ENCODE measurements around the gene SCARF2. TPM values are rescaled to one million over a fixed set of nuclear protein-coding genes. Genes with fewer than 3 reads are reported as not detected.
"Not testable (repeated sequence)": the region's sequence is repeated elsewhere in the genome, so short reads cannot be mapped to it uniquely, and the experiment has no call there.

The SCARF2 gene
- total RNA-seq, 4 donors from 2014 or later: 9.4 to 17.9 (median 12.3) TPM

- TF ChIP-seq, protein P1, sequence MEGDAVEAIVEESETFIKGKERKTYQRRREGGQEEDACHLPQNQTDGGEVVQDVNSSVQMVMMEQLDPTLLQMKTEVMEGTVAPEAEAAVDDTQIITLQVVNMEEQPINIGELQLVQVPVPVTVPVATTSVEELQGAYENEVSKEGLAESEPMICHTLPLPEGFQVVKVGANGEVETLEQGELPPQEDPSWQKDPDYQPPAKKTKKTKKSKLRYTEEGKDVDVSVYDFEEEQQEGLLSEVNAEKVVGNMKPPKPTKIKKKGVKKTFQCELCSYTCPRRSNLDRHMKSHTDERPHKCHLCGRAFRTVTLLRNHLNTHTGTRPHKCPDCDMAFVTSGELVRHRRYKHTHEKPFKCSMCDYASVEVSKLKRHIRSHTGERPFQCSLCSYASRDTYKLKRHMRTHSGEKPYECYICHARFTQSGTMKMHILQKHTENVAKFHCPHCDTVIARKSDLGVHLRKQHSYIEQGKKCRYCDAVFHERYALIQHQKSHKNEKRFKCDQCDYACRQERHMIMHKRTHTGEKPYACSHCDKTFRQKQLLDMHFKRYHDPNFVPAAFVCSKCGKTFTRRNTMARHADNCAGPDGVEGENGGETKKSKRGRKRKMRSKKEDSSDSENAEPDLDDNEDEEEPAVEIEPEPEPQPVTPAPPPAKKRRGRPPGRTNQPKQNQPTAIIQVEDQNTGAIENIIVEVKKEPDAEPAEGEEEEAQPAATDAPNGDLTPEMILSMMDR (IDR thresholded peaks at IDR 0.05): no peak
- DNase-seq (ENCODE audit: low spot score): no peak
- ATAC-seq (ENCODE audit: low FRiP score): no peak
Measured at GRCh38 chr22:20419664-20419951, 18.0 kb downstream of the SCARF2 start.

DNA sequence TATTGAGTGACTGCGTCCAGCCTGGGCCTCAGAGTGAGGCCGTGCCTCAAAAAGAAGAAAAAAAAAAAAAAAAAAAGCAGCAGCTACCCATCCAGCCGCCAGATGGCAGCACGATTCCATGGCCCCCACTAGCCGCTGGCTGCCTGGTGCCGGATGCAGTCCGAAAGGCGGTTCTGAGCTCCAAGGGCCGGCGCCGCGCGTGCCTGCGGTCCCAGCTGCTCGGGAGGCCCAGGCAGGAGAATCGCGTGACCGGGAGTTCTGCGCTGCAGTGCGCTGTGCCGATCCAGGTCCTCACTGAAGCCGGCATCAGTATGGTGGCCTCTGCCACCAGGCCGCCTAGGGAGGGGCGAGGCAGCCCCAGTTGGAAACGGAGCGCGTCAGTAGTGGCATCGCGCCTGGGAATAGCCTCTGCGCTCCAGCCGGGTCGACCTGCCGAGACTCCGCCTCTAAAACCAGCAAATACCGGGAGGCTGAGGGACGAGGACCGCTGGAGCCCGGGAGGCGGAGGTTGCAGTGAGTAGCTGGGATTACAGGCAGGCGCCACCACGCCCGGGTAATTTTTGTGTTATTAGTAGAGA lies 19.3 kb downstream of the SCARF2 start:
- no peak for DNase-seq (ENCODE audit: low spot score)
- TF ChIP-seq, protein P1 (IDR thresholded peaks at IDR 0.05): no peak

GRCh38 chr22:20415699-20416098 lies 21.9 kb downstream of the SCARF2 start:
- not testable (repeated sequence) for DNase-seq (ENCODE audit: low spot score); ATAC-seq (ENCODE audit: low FRiP score)

More for the DNA sequence above, 19.3 kb downstream of the SCARF2 start:
- ATAC-seq (ENCODE audit: low FRiP score): peak; percentile 75

- not testable (repeated sequence) for DNase-seq (ENCODE audit: low spot score); ATAC-seq (ENCODE audit: low FRiP score)
Measured at GRCh38 chr22:20415241-20415640, 22.4 kb downstream of the SCARF2 start.

DNA sequence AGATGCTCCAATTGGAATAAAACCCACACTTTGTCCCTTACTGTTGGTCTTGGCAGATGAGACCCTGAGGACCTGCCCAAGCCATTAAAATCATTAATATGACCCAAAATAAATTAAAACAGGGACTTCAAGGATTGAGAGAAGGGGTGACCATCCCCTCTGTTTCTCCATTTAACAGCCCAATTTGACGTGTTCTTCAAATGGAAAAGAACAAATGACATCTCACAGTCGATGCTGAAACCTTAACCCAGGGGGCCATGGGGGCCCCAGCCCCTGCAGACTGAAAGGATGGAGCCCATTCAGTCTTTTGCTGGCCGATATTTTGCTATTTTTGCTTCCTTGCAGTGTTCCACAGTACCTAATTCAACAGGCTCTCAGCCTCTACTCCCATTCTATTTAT lies 23.2 kb downstream of the SCARF2 start:
- ATAC-seq (ENCODE audit: low FRiP score): no peak
- TF ChIP-seq, protein P1 (IDR thresholded peaks at IDR 0.05): no peak
- DNase-seq (ENCODE audit: low spot score): no peak

DNA sequence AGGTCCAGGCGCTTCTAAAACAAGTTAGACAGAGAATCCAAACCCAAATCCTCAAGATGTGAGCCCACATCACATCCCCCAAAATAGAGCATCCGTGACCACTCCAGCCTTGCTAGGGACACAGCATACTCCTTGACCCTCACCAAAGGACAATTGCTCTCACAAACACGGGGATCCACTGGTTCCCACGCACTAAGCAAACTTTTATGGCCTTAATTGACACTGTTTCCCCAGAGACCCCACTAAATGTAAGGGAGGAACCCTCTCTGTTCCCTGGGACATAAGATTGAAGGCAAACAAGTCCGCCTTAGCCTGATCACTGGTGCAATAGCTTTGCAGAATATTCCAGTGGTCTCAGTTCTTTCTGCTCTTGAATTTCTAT lies 23.6 kb downstream of the SCARF2 start:
- no peak for ATAC-seq (ENCODE audit: low FRiP score)
- no peak for DNase-seq (ENCODE audit: low spot score)
- TF ChIP-seq, protein P1 (IDR thresholded peaks at IDR 0.05): no peak

DNA sequence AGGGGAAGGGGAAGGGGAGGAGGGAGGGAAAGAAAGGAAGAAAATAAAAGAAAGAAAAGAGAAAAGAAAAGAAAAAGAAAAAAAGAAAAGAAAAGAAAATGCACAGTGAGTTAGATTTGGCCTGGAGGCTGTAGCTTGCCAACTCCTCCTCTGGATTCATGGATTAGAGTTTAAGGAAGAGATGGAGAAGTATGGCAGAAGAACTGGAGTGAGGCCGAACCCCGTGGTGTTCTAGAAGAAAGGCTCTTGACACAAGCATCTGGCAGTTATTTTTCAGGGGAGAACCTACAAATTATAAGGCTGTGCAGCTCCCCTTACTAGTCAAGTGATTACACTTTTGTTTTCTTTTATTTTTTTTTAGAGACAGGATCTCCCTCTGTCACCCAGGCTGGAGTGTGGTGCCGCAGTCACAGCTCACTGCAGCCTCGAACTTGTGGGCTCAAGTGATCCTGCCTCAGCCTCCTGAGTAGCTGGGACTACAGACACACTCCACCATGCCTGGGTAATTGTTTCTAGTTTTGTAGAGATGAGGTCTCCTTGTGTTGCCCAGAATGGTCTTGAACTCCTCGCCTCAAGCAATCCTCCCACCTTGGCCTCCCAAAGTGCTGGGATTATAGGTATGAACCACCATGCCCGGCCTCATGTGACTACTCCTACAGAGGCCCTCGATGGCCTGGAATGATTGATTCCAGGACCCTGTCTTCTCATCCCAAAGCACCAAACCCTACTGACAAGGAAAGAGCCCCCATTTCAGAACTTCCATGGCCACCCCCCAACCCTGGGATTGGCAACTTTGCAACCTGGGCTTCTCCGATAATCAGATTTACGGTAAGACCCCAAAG lies 24.2 kb downstream of the SCARF2 start:
- TF ChIP-seq, protein P1 (IDR thresholded peaks at IDR 0.05): no peak

DNA sequence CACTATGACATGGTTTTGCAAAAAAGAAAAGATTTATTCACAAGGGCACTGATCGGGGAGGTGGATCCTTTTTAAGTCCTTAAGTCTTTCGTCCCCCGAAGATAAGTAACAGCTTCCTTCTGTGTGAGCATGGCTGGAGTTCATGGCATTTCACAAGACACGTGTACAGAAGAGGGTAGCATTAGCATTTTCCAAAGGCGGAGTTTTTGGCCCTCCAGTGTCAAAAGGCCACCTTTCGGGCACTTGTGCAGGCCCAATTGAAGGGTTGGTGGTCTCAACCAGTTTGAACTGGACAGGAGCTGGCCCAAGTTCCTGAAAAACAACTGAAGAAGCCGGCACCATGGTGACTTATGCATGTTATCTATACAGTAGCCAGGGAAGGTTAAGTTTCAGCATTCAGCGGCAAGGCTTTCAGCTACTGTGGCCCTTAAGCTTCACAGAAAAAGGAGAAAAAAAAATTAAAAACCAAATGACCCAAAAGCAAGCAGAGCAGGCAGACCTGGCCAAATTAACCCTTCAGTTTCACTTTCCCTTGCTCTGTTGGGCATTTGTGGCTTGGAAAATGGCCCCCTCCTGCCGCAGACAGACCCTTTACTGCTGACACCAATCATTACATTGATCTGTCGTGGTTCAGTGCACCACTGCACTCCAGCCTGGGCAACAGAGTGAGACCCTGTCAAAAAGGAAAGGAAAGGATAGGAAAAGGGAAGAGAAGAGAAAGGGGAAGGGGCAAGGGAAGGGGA lies 25.0 kb downstream of the SCARF2 start:
- TF ChIP-seq, protein P1 (IDR thresholded peaks at IDR 0.05): no peak
- DNase-seq (ENCODE audit: low spot score): no peak
- no peak for ATAC-seq (ENCODE audit: low FRiP score)

More for the DNA sequence above, 24.2 kb downstream of the SCARF2 start:
- ATAC-seq (ENCODE audit: low FRiP score) (no peak), DNase-seq (ENCODE audit: low spot score) (no peak)

DNA sequence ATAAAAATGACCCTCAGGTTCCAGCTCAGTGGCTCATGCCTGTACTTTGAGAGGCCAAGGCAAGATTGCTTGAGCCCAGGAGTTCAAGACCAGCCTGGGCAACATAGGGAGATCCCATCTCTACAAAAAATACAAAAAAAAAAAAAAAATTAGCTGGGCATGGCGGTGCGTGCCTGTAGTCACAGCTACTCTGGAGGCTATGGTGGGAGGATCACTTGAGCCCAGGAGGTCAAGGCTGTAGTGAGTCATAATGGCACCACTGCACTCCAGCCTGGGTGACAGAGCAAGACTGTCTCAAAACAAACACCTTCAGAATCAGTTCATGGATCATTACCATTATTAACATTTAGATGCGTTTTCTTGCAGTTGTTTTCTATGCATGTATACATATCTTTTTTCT lies 28.2 kb downstream of the SCARF2 start:
- not testable (repeated sequence) for DNase-seq (ENCODE audit: low spot score); ATAC-seq (ENCODE audit: low FRiP score)
